Thyroid gland (tissue), 4 donors: ENCODE data around the gene TBL1Y. TPM values are rescaled to one million over a fixed set of nuclear protein-coding genes. Genes with fewer than 3 reads are reported as not detected.
"Not testable (repeated sequence)": the region's sequence is repeated elsewhere in the genome, so short reads cannot be mapped to it uniquely, and the experiment has no call there.

ENCODE experiments used
- DNase-seq, 2 donors: peaks; one replicate each; pipeline ENCODE4 v3.0.0-alpha.2; 2019
- H3K27ac ChIP-seq, 3 donors: fragments of 200-600 bp; sonication (generic); 1 replicate in 2 of 3; 2 replicates in 1 of 3; pipeline ENCODE4 v1.5.1; 2016 to 2019; ENCODE audit warnings: mild to moderate bottlenecking in 1 of 3, moderate library complexity in 1 of 3
- H3K27me3 ChIP-seq: fragments of 200-600 bp; sonication (generic); one replicate; pipeline ENCODE4 v1.5.1; 2019
- H3K36me3 ChIP-seq, 2 donors: fragments of 200-600 bp; sonication (generic); one replicate each; pipeline ENCODE4 v1.5.1; 2016 to 2019
- H3K4me1 ChIP-seq, 2 donors: fragments of 200-600 bp; sonication (generic); one replicate each; pipeline ENCODE4 v1.5.1; 2017 to 2019
- H3K4me3 ChIP-seq, 3 donors: fragments of 200-600 bp; sonication (generic); replicated peaks in 1 of 3; 1 replicate in 2 of 3; 2 replicates in 1 of 3; pipeline ENCODE4 v1.5.1; 2016; ENCODE audit warnings: mild to moderate bottlenecking in 1 of 3
- H3K9me3 ChIP-seq: fragments of 200-600 bp; sonication (generic); one replicate; pipeline ENCODE4 v1.5.1; 2017
- POLR2A ChIP-seq, 2 donors: fragments of 450-650 bp; IDR thresholded peaks; one replicate each; pipeline ENCODE4 v1.6.1; 2017; ENCODE audit warnings: antibody characterized with exemption in 2 of 2, mild to moderate bottlenecking in 2 of 2, moderate library complexity in 1 of 2
- WGBS, 2 donors: methylation state at CpG; one replicate each; pipeline ENCODE4 v1.1.5; 2017; 5-methylcytosine and 5-hydroxymethylcytosine counted together
- intact Hi-C: fragments of 100-400 bp; cut with DNase I; formaldehyde crosslinking; loops from one replicate; pipeline ENCODE4 v1.15.1; 2023
- total RNA-seq, 4 donors: library from RNA; depleted of rRNA; stranded (reverse); fragments of >200 nt; gene quantifications; one replicate each; pipeline ENCODE4 v1.2.3, GENCODE V29; 2016
- TF ChIP-seq, protein P1 (sequence below), 6 experiments: fragments of 200-600 bp in 3 of 6; fragments of 450-650 bp in 3 of 6; sonication (generic) in 3 of 6; IDR thresholded peaks; one replicate each; pipeline ENCODE4 v1.5.1; 2016 to 2019; ENCODE audit warnings: antibody characterized with exemption in 6 of 6, mild to moderate bottlenecking in 2 of 6, inconsistent platforms in 1 of 6, moderate library complexity in 1 of 6

TBL1Y gene
- total RNA-seq, 4 donors from 2014 or later: 15.4 to 15.8 TPM; not detected in 2

DNA sequence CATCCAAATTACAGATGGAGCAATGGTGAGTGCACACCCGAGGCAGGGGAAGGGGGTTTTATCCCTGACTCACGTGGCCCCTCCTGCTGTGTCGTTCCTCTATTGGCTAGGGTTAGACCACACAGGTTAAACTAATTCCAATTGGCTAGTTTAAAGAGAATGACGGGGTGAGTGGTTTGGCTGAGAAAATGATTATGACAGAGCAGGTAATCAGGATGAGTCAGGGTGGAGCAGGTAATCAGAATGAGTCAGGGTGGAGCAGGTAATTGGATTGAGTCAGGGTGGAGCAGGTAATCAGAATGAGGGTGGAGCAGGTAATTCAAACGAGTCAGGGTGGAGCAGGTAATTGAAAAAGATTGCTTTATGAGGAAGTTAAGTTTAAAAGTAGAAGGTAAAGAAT is 146.4 kb downstream of the TBL1Y start:
- no peaks in the 10 kb centered on the region for H3K36me3 ChIP-seq
- no peaks in the 10 kb centered on the region for H3K27me3 ChIP-seq
- no peaks in the 10 kb centered on the region for H3K9me3 ChIP-seq
- DNase-seq: no peak
- H3K4me3 ChIP-seq: no peak overlapping the region
- 73 to 92% methylated on average over 3 to 5 of the region's 5 CpGs for WGBS, 2 donors
- H3K4me1 ChIP-seq: no peaks in the 10 kb centered on the region
- no peak overlapping the region for H3K27ac ChIP-seq
- intact Hi-C loops: no loop called here
- TF ChIP-seq, protein P1, sequence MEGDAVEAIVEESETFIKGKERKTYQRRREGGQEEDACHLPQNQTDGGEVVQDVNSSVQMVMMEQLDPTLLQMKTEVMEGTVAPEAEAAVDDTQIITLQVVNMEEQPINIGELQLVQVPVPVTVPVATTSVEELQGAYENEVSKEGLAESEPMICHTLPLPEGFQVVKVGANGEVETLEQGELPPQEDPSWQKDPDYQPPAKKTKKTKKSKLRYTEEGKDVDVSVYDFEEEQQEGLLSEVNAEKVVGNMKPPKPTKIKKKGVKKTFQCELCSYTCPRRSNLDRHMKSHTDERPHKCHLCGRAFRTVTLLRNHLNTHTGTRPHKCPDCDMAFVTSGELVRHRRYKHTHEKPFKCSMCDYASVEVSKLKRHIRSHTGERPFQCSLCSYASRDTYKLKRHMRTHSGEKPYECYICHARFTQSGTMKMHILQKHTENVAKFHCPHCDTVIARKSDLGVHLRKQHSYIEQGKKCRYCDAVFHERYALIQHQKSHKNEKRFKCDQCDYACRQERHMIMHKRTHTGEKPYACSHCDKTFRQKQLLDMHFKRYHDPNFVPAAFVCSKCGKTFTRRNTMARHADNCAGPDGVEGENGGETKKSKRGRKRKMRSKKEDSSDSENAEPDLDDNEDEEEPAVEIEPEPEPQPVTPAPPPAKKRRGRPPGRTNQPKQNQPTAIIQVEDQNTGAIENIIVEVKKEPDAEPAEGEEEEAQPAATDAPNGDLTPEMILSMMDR (IDR thresholded peaks at IDR 0.05): no peak
- TF ChIP-seq POLR2A (IDR thresholded peaks at IDR 0.05): no peak

DNA sequence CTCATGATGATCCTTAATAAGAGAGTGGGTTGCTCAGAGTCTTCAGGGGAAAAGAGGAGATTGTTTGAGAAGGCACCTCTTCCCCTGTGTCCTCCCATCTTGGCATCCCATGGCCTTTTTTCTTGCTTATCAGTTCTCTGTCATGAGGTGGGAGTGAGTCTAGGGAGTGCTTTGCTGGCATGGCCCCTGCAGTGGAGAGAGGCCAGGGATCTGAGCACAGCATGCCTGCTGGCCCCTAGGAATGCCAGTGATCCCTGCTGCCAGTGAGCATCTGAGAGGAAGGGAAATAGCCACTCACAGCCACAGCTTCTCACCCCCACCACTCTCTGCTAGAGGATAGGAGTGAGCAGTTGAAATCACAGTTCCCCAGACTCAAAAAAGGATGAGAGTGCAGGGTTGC is 168.2 kb downstream of the TBL1Y start:
- Histone ChIP-seq H3K4me3 (no peak overlapping the region), H3K4me1 (no peaks in the 10 kb centered on the region), H3K27ac (no peak overlapping the region), H3K27me3 (no peaks in the 10 kb centered on the region), H3K36me3 (no peaks in the 10 kb centered on the region), H3K9me3 (no peaks in the 10 kb centered on the region)
- no peak for DNase-seq
- intact Hi-C loops: no loop called here
- no peak for TF ChIP-seq POLR2A (IDR thresholded peaks at IDR 0.05)
- TF ChIP-seq, protein P1 (IDR thresholded peaks at IDR 0.05): no peak

DNA sequence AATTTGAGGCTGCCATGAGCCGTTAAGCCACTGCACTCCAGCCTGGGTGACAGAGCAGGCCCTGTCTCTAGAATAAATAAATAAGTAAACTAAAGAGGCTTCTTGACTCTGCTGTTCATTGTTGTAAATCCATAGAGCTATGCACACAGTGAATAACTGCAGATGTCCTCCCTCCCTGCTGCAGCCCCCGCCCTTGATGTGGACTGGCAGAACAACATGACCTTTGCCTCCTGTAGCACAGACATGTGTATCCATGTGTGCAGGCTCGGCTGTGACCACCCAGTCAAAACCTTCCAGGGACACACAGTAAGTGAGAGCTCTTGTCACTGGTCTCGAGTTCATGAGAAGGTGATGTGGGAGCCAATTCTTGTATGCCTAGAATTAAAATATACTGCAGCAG is 170.1 kb downstream of the TBL1Y start:
- H3K4me1 ChIP-seq, intact Hi-C loops, H3K4me3 ChIP-seq, H3K27me3 ChIP-seq, H3K36me3 ChIP-seq, DNase-seq, H3K9me3 ChIP-seq, H3K27ac ChIP-seq: not testable (repeated sequence)
- WGBS, 2 donors: 80 to 90% methylated on average over 1 to 2 of the region's 4 CpGs

DNA sequence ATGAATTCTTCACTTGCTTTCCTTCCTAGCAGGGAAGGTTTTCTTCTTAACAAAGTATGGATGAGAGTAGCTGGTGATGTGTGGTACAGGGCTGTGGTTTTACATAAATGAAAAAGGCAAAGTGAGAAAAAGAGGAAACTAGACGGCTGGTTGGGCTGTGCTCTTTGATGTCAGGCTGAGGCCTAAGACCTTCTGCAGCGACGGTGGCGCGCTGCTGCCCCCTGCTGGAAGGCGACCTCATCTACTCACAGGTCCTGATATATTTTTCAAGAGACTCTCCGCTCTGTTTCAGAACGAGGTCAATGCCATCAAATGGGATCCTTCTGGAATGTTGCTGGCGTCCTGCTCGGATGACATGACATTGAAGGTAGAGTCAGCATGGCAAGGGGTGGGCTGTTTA is 175.1 kb downstream of the TBL1Y start:
- no peaks in the 10 kb centered on the region for H3K27me3 ChIP-seq
- peak; percentile 73 to 81 for DNase-seq
- H3K27ac ChIP-seq: no peak overlapping the region
- WGBS, 2 donors: 1 to 6% methylated on average over 6 to 9 of the region's 10 CpGs
- no peaks in the 10 kb centered on the region for H3K4me1 ChIP-seq
- TF ChIP-seq, protein P1 (IDR thresholded peaks at IDR 0.05): peak in 3 of 6 experiments; percentile 57 to 69 (median 63)
- TF ChIP-seq POLR2A (IDR thresholded peaks at IDR 0.05): no peak
- no peaks in the 10 kb centered on the region for H3K9me3 ChIP-seq
- H3K36me3 ChIP-seq: no peaks in the 10 kb centered on the region
- intact Hi-C loops: no loop called here
- no peak overlapping the region for H3K4me3 ChIP-seq

DNA sequence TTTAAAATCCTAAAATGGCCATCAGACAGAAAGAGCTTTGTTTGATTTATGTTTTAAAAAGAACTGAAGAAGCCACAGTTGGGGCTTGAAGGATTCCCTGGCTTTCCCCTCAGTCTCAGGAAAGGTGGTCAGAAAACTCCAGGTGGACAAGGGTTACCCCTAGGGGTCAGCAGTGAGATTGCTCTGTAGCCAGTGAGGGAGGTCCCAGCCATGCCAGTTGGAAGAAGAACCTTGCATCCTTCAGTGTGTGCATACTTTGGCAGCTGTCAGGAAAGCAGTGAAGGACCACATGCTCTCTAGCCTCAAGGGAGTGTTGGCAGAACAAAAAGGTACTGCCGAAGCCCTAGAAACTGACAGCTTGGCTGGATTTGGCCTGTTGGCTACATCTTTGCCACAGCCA is 182.3 kb downstream of the TBL1Y start:
- H3K27me3 ChIP-seq: no peaks in the 10 kb centered on the region
- 25 to 58% methylated on average over 1 of the region's 1 CpG for WGBS, 2 donors
- H3K4me3 ChIP-seq: no peak overlapping the region
- TF ChIP-seq, protein P1 (IDR thresholded peaks at IDR 0.05): peak in 1 of 6 experiments; percentile 31
- no peak for TF ChIP-seq POLR2A (IDR thresholded peaks at IDR 0.05)
- H3K27ac ChIP-seq: no peak overlapping the region
- no peaks in the 10 kb centered on the region for H3K4me1 ChIP-seq
- no peaks in the 10 kb centered on the region for H3K9me3 ChIP-seq
- H3K36me3 ChIP-seq: no peaks in the 10 kb centered on the region
- DNase-seq: peak in 1 of 2 donors; percentile 14
- intact Hi-C loops: no loop called here

DNA sequence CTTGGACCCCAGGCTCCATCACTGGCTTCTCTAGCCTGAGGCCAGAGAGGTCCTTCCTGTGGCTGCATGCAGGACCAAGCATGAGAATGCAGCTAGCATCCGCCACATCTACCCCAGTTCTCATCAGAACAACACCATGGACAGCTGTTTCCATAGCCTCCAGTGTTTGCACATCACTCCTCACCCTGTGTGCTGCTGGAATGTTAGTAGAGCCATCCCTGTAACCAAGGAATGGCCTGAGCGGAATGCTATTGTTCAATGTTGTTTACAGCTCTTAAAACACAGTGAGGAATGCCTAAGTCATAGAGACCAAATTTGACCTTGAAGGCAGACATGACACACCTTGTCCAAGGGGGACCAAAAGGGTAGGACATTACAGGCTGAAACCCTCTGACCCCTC is 183.9 kb downstream of the TBL1Y start:
- Histone ChIP-seq H3K36me3 (no peaks in the 10 kb centered on the region), H3K4me1 (no peaks in the 10 kb centered on the region), H3K27me3 (no peaks in the 10 kb centered on the region), H3K9me3 (no peaks in the 10 kb centered on the region), H3K4me3 (no peak overlapping the region), H3K27ac (no peak overlapping the region)
- no peak for TF ChIP-seq POLR2A (IDR thresholded peaks at IDR 0.05)
- TF ChIP-seq, protein P1 (IDR thresholded peaks at IDR 0.05): no peak
- intact Hi-C loops: no loop called here
- DNase-seq: no peak
- WGBS, 2 donors: 100% methylated on average over 1 to 2 of the region's 2 CpGs
